A549 (cell line): Measurements from ENCODE around the gene NFATC2.

Experiments
- CTCF ChIP-seq: fragments of >200 bp; sonication (Bioruptor Twin); formaldehyde crosslinking; IDR thresholded peaks from 3 replicates; pipeline ENCODE4 v1.5.1; 2016
- MAZ ChIP-seq: fragments of 150-350 bp; IDR thresholded peaks from 2 replicates; pipeline ENCODE4 v1.6.1; 2014; ENCODE audit warnings: antibody characterized with exemption, low read depth, low read length, borderline replicate concordance
- NPAS2 ChIP-seq: fragments of 250-450 bp; sonication (Bioruptor Pico); IDR thresholded peaks from 2 replicates; pipeline ENCODE4 v1.8.0; 2022; ENCODE audit warnings: mild to moderate bottlenecking, moderate library complexity, borderline replicate concordance
- POLR2A ChIP-seq: IDR thresholded peaks from 2 replicates; pipeline ENCODE4 v1.6.1; 2012; ENCODE audit warnings: mild to moderate bottlenecking, low read length
- RAD21 ChIP-seq, 2 experiments: fragments of >200 bp in 1 of 2; sonication (Bioruptor Twin) in 1 of 2; formaldehyde crosslinking in 1 of 2; IDR thresholded peaks in 1 of 2; conservative IDR thresholded peaks in 1 of 2; 2 replicates in 1 of 2; 3 replicates in 1 of 2; pipeline ENCODE4 v1.6.1; 2012 to 2018; ENCODE audit warnings: inconsistent platforms in 1 of 2
- RFX5 ChIP-seq: fragments of 450-650 bp; IDR thresholded peaks from 2 replicates; pipeline ENCODE4 v1.7.1; 2014; ENCODE audit warnings: antibody characterized with exemption, mild to moderate bottlenecking, moderate library complexity

GRCh38 chr20:51417250-51418136, 125.0 kb downstream of the NFATC2 start:
- TF ChIP-seq CTCF: no peak
- TF ChIP-seq NPAS2 (CRISPR knock-in tag): no peak
- no peak for TF ChIP-seq RAD21 (conservative IDR thresholded peaks at IDR 0.05 in 1 of 2, IDR thresholded peaks at IDR 0.05 in 1 of 2)
- TF ChIP-seq POLR2A: no peak
- no peak for TF ChIP-seq MAZ
- TF ChIP-seq RFX5: no peak
